HG03565 (cell line): ENCODE data around the gene PLA2G2E.
"Not testable (repeated sequence)": the region's sequence is repeated elsewhere in the genome, so short reads cannot be mapped to it uniquely, and the experiment has no call there.

Experiments
- ATAC-seq: cut with Tn5 transposase; IDR thresholded peaks from one replicate; pipeline ENCODE4 v1.9.1; 2021; ENCODE audit warnings: mild to moderate bottlenecking, moderate library complexity; ENCODE audit not compliant: unreplicated experiment

PLA2G2E gene

GRCh38 chr1:19932866-19933265, 9.4 kb upstream of the PLA2G2E start:
- ATAC-seq, result no peak

DNA sequence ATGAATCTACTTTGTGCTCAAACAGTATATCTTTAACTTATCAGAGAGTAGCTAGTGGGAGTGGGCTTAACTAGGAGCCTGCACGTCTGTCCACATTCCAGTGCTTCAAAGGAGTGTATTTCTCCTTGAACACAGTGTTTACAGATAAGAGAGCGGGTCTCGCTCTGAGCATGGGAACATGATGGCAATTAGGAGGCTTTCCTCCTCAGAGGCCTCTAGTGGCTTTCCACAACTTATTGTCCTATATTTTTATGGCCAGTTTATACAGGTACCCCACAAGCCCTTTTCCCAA, 3.7 kb upstream of the PLA2G2E start:
- ATAC-seq, result not testable (repeated sequence)

DNA sequence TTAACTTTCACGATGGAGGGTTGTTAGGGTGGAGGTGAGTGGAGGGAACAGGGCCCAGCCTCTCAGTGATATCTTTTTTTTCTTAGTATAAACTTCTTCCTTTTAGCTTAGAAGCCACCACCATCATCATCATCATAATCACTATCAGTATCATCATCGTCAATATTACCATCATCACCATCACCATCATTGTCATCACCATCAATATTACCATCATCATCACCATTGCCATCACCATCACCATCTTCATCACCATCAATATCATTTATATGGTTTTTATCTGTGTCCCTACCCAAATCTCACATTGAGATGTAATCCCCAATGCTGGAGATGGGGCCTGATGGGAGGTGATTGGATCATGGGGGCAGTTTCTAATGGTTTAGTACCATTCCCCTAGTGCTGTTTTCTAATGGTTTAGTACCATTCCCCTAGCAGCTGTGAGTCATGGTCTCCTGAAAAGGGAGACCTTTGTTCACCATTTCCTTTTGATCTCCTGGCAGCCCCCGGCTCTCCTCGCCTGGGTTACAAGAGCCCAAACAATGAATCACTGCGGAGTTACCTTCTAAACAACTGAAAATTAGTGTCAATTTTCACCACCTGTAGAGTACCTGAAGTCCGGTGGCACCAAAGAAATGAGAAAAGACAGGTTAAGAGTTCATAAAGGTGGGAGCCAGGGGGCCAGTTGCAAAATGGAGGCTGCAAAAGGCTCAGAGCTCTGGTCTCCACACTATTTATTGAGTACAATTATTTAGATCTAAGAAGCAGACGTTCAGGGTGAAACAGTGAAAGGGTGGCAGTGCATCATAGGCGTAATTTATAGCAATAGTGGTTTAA, 3.1 kb upstream of the PLA2G2E start:
- ATAC-seq, result no peak

DNA sequence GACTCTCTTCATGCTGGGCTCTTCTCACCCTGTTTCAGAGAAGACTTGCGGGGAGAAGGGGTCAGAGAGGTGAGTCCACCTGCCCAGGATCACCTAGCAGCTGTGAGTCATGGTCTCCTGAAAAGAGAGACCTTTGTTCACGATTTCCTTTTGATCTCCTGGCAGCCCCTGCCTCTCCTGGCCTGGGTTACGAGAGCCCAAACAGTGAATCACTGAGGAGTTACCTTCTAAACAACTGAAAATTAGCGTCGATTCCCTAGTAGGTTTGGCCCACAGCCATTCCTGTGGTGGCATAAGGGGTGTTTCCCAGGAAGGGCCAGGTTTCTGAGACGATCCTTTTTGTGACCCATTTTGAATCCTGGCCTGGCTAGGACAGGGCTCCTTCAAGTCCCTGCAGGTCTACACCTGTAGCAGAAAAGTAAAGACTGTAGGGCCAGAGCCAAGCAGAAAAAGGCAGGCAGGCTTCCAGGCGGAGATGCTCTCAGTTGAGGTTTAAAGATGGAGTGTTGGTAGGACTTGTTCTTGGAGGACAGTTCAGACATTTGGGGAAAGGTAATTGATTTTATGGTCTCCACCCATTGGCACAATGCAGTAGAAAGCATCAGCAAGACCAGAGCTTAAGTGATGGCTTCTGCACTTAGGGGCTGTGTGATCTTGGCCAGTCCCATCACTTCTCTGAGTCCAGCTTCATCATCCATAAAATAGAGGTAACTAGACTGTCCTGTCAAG, 2.1 kb upstream of the PLA2G2E start:
- no peak for ATAC-seq

GRCh38 chr1:19923953-19924346, 533 bp upstream of the PLA2G2E start:
- no peak for ATAC-seq

DNA sequence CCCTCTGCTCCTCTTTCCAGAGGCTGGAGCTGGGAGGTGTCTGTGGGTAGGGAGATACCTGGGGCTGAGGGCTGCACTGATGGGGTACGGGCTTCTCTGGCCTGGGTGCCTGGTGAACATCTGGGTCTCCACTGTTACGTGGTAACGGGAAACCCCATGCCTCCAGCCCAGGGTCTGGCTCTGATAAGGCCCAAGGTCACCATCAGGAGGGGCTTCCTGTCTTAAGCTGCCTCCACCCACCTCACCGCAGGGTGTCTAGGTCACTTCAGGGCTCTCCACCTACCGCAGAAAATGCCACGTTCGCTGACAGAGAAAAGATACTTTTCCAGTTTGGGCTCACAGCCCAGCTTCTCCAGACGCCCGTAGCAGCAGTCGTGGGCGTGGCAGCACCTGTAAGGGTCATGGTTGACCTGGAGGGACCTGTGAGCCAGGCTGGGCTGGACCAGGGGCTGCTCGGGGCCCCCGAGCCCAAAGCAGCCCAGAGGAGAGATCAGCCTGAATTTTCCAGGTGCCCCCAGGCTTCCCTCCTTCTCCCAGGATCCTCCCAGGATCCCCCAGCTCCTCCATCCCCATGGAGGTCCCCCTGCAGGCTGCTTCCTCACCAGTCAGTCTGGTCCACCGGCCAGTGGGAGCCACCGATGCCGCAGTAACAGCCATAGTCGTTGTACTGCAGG, 1.3 kb downstream of the PLA2G2E start:
- ATAC-seq, result no peak

GRCh38 chr1:19921310-19921709, 2.1 kb downstream of the PLA2G2E start:
- no peak for ATAC-seq

DNA sequence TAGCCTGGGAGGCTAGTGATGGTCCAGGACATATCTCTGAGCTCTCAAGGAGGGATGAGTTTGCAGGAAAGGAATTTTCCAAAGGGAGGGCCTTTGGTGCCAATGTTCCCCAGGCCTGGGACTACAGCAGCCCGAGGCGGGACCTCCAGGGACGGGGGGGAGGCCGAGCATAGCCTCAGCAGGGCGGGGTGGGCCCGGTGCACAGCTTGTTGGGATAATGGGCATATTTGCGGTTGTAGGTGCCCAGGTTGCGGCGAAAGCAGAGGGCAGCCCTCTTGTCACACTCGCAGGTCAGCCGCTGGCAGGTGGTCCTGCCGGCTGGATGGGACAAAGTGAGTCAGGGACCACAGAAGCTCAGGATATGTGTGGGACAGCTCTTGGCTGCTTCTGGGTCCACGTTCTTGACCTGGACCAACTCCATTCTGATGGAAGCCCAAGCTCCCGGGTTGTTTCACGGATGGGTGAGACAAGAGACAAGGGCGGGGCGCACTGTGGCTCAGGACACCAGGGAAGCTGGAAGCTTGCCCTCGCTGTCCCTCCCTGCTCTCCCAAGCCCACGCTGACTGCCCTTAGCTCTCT, 3.2 kb downstream of the PLA2G2E start:
- ATAC-seq, result no peak

- no peak for ATAC-seq
Measured at GRCh38 chr1:19918057-19918456, 5.4 kb downstream of the PLA2G2E start.

DNA sequence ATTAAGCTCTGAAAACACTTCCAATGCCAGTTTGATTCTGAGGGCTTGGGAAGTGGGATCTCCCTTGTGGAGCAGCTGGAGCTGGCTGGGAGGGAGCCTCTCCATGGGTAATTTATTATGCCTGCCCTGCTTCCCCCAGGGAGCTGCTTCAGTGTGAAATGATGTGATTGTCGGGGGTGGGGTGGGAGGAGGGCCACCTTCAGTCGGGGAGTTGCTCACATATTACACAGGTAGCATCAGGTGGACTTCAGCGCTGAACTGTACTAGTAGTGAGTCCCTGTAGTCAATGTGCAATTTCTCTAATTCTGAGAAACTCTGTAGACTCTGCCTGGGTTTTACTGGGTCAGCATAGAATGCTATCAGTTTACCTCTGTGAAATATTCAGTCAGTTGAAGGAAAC, 12.8 kb downstream of the PLA2G2E start:
- ATAC-seq, result no peak

- ATAC-seq, result no peak
Measured at GRCh38 chr1:19909971-19910370, 13.4 kb downstream of the PLA2G2E start.

DNA sequence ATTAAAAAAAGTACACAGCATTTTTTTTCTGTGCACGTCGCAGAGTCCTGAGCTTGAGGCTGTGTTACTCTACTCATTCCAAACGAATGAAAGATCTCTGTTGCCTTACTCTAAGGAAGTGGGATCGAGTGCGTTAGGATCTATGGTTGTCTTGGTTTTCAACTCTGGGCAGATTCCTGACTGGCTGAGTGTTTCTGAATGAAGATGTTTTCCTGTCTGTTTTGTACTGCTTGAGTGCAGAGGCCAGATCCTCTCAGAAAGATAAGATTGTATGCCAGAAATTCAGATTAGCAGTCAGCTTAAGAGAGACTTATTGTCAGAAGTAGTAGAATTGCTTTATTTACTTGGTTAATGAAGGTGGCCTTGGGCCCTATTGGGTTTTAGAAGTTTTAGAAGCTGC, 14.0 kb downstream of the PLA2G2E start:
- ATAC-seq, result no peak

DNA sequence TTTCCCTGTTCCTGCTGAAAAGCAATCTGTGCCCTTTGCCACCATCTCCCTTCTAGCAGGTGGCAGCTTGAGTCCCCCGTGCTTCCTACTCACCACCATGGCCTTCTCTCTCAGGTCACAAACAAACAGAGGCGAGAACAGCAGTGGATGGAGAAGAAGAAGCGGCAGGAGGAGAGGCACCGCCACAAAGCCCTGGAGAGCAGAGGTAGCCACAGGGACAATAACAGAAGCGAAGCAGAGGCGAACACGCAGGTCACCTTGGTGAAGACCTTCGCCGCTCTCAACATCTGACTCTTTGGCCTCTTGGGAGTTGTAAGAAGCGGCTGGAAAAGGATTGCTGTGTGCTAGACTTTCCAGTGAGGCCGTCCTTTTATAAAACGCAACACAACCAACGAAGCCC, 16.0 kb downstream of the PLA2G2E start:
- ATAC-seq, result no peak

- ATAC-seq, result no peak
Measured at GRCh38 chr1:19903621-19904020, 19.8 kb downstream of the PLA2G2E start.

DNA sequence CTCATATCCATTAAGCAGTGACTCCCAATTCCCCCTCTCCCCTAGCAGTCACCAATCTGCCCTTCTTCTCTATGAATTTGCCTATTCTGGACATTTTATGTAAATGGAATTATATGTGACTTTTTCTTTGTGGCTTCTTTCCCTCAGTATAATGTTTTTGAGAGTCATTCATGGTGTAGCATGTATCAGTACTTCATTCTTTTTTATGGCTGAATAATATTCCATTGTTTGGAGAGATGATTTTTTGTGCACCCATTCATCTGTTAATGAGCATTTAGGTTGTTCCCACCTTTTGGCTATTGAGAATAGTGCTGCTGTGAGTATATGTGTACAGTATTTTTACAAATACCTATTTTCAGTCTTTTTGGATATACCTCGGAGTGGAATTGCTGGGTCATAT, 21.8 kb downstream of the PLA2G2E start:
- no peak for ATAC-seq

DNA sequence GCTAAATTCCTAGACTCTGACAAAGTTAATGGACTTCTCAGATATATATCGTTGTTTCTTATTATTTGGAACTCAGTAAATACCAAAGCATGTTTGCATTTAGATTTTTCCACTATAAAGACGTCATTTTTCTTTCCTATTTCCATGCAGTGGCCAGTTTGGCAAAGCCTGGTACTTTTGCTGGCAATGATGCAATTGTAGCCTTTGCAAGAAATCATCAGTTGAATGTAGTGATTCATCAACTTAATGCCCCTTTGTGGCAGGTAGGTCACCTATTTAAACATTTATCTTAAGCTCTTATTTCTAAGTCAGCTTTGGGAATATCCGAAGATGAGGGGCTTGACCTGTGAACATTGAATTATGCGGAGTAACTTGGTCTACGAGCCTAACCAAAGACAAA, 29.2 kb downstream of the PLA2G2E start:
- no peak for ATAC-seq

GRCh38 chr1:19893687-19894086, 29.7 kb downstream of the PLA2G2E start:
- ATAC-seq, result no peak

GRCh38 chr1:19892628-19893168, 30.7 kb downstream of the PLA2G2E start:
- no peak for ATAC-seq

DNA sequence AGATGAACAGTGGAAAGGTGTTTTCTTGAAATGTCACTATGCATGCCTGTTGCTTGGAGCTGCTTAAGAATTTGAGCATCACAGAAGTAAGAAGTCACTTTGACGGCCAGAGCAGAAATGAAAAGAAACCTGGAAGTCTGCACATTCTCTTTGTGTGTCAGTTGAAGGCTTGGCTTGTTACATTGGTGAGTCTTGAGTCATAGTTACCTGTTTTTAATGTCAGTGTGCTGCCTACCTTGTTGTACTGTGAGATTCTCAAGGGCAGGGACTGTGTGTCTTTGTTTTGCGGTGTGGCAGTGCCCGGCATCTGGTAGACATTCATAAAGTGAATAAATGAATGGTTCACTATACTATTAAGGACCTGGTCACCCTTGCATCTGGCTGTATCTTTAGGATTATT, 31.3 kb downstream of the PLA2G2E start:
- no peak for ATAC-seq

- ATAC-seq, result no peak
Measured at GRCh38 chr1:19889656-19890055, 33.8 kb downstream of the PLA2G2E start.

DNA sequence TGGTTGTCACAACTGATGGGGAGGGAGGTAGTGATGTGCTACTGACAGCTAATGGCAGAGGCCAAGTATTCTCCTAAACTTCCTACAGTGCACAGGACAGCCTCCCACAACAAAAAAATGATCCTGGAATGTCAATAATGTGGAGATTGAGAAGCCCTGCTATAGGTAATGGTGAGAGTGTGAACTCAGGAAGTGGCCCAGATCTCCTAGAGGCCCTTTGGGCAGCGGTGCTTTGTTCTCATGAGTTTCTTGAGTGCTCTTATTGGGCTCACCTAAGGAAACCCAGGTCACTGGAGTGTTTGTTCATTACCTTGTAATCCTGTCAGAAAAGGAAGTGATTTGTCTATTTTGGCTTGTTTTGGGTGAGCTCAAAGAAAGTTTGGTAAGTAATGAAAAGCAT, 35.3 kb downstream of the PLA2G2E start:
- no peak for ATAC-seq
